Lower leg skin (tissue), 3 donors: ENCODE data around the gene NPAS3.

Experiments
- CTCF ChIP-seq, 3 donors: fragments of 450-650 bp; IDR thresholded peaks; one replicate each; pipeline ENCODE4 v1.5.1; 2016; ENCODE audit warnings: antibody characterized with exemption in 3 of 3, mild to moderate bottlenecking in 3 of 3, moderate library complexity in 2 of 3
- POLR2A ChIP-seq, 2 donors: fragments of 450-650 bp; IDR thresholded peaks; one replicate each; pipeline ENCODE4 v1.6.1; 2016 to 2017; ENCODE audit warnings: antibody characterized with exemption in 2 of 2, mild to moderate bottlenecking in 1 of 2, moderate library complexity in 1 of 2

GRCh38 chr14:33377596-33378390 is 439.1 kb downstream of the NPAS3 start:
- TF ChIP-seq CTCF (IDR thresholded peaks at IDR 0.05) (no peak), POLR2A (IDR thresholded peaks at IDR 0.05) (no peak)
